Hepatocyte (in vitro differentiated cells): Measurements from ENCODE around the gene CYP3A7. TPM values are rescaled to one million over a fixed set of nuclear protein-coding genes. Genes with fewer than 3 reads are reported as not detected.
A peak's percentile ranks its signal among the peaks of the same experiment; 100 is the strongest.
"Not testable (repeated sequence)": the region's sequence is repeated elsewhere in the genome, so short reads cannot be mapped to it uniquely, and the experiment has no call there.

ENCODE experiments used
- DNase-seq: peaks from one replicate; pipeline ENCODE4 v3.0.0-alpha.2; 2016; ENCODE audit warnings: low spot score
- H2AFZ ChIP-seq: fragments of 200-600 bp; sonication (generic); 2 replicates; pipeline ENCODE4 v1.6.0; 2016; ENCODE audit warnings: antibody characterized with exemption, mild to moderate bottlenecking
- H3K27ac ChIP-seq: fragments of 200-600 bp; sonication (generic); 2 replicates; pipeline ENCODE4 v1.5.1; 2016; ENCODE audit warnings: mild to moderate bottlenecking
- H3K27me3 ChIP-seq: fragments of 200-600 bp; sonication (generic); 2 replicates; pipeline ENCODE4 v1.6.1; 2016
- H3K36me3 ChIP-seq: fragments of 200-600 bp; sonication (generic); replicated peaks from 2 replicates; pipeline ENCODE4 v1.5.1; 2016; ENCODE audit warnings: low read depth; ENCODE audit not compliant: insufficient read depth
- H3K4me1 ChIP-seq: fragments of 200-600 bp; sonication (generic); 2 replicates; pipeline ENCODE4 v1.5.1; 2016; ENCODE audit warnings: mild to moderate bottlenecking, moderate library complexity; ENCODE audit not compliant: insufficient read depth
- H3K4me2 ChIP-seq: fragments of 200-600 bp; sonication (generic); 2 replicates; pipeline ENCODE4 v1.6.0; 2016
- H3K4me3 ChIP-seq: fragments of 200-600 bp; sonication (generic); 2 replicates; pipeline ENCODE4 v1.5.1; 2016; ENCODE audit warnings: mild to moderate bottlenecking
- H3K79me2 ChIP-seq: fragments of 200-600 bp; sonication (generic); 2 replicates; pipeline ENCODE4 v1.6.0; 2017; ENCODE audit warnings: mild to moderate bottlenecking
- H3K9me2 ChIP-seq: fragments of 200-600 bp; sonication (generic); replicated peaks from 2 replicates; pipeline ENCODE4 v1.6.0; 2017; ENCODE audit warnings: mild to moderate bottlenecking; ENCODE audit not compliant: insufficient read depth
- H3K9me3 ChIP-seq: fragments of 200-600 bp; sonication (generic); 2 replicates; pipeline ENCODE4 v1.5.1; 2016; ENCODE audit warnings: low read depth, mild to moderate bottlenecking
- H4K20me1 ChIP-seq: fragments of 200-600 bp; sonication (generic); 2 replicates; pipeline ENCODE4 v1.6.0; 2016; ENCODE audit warnings: mild to moderate bottlenecking; ENCODE audit not compliant: insufficient read depth, poor library complexity, severe bottlenecking
- CTCF ChIP-seq: fragments of 200-600 bp; sonication (generic); IDR thresholded peaks from 2 replicates; pipeline ENCODE4 v1.5.1; 2016; ENCODE audit warnings: antibody characterized with exemption, mild to moderate bottlenecking; ENCODE audit not compliant: poor library complexity
- EZH2 ChIP-seq: fragments of 200-600 bp; sonication (generic); IDR thresholded peaks from 2 replicates; pipeline ENCODE4 v1.6.1; 2016; ENCODE audit warnings: antibody characterized with exemption, mild to moderate bottlenecking, borderline replicate concordance
- EZH2phosphoT487 ChIP-seq: fragments of 200-600 bp; sonication (generic); IDR thresholded peaks from one replicate; pipeline ENCODE4 v1.6.1; 2018; ENCODE audit warnings: antibody characterized with exemption, mild to moderate bottlenecking, low read depth, moderate library complexity; ENCODE audit not compliant: unreplicated experiment, severe bottlenecking
- WGBS: methylation state at CpG from one replicate; pipeline ENCODE4 v1.1.6; 2016; ENCODE audit warnings: low lambda C conversion rate; ENCODE audit errors: missing lambda C conversion rate; 5-methylcytosine and 5-hydroxymethylcytosine counted together
- polyA plus RNA-seq: library from polyadenylated mRNA; unstranded; fragments of >200 nt; fragmentation: Nextera tagmentation; extraction: Ambion mirVana; gene quantifications from 2 replicates; pipeline ENCODE4 v1.2.1, GENCODE V29; 2016
- total RNA-seq: library from RNA; depleted of rRNA; stranded (reverse); fragments of >200 nt; gene quantifications from 2 replicates; pipeline ENCODE4 v1.2.3, GENCODE V29; 2014

The CYP3A7 gene
- total and polyA plus RNA-seq, 2 experiments from 2014 or later: 444 to 770 TPM

GRCh38 chr7:99699946-99700345, 35.0 kb downstream of the CYP3A7 start:
- Histone ChIP-seq H3K9me3 (no peaks in the 10 kb centered on the region), H3K79me2 (no peaks in the 10 kb centered on the region), H2AFZ (no peak overlapping the region), H3K4me1 (peaks cover 24% of the 10 kb centered on the region), H3K27ac (peak overlapping the region; percentile 91), H3K4me2 (no peak overlapping the region), H4K20me1 (no peaks in the 10 kb centered on the region), H3K4me3 (no peak overlapping the region), H3K36me3 (no peaks in the 10 kb centered on the region), H3K9me2 (no peaks in the 10 kb centered on the region), H3K27me3 (no peaks in the 10 kb centered on the region)
- 48% methylated on average over 5 of the region's 5 CpGs for WGBS
- no peak for DNase-seq
- TF ChIP-seq EZH2phosphoT487: no peak
- no peak for TF ChIP-seq EZH2
- TF ChIP-seq CTCF: no peak

GRCh38 chr7:99698867-99699730, 35.9 kb downstream of the CYP3A7 start:
- peak; percentile 46 for DNase-seq
- Histone ChIP-seq H3K27ac (peak overlapping the region; percentile 91), H3K4me2 (peak overlapping the region; percentile 62), H3K4me1 (peaks cover 31% of the 10 kb centered on the region)
- not testable (repeated sequence) for H3K4me3 ChIP-seq, H3K9me3 ChIP-seq, H2AFZ ChIP-seq, H3K36me3 ChIP-seq, H3K9me2 ChIP-seq, H3K27me3 ChIP-seq, H4K20me1 ChIP-seq, H3K79me2 ChIP-seq
- WGBS: 24% methylated on average over 6 of the region's 6 CpGs

- Histone ChIP-seq H3K79me2 (no peaks in the 10 kb centered on the region), H3K27me3 (no peaks in the 10 kb centered on the region), H2AFZ (no peak overlapping the region), H3K9me3 (no peaks in the 10 kb centered on the region), H3K4me1 (peaks cover 46% of the 10 kb centered on the region), H3K9me2 (no peaks in the 10 kb centered on the region), H3K4me3 (no peak overlapping the region), H3K4me2 (peak overlapping the region; percentile 11), H3K36me3 (no peaks in the 10 kb centered on the region), H3K27ac (peak overlapping the region; percentile 94), H4K20me1 (no peaks in the 10 kb centered on the region)
- no peak for TF ChIP-seq CTCF
- TF ChIP-seq EZH2: no peak
- no peak for TF ChIP-seq EZH2phosphoT487
- WGBS: 71% methylated on average over 1 of the region's 1 CpG
- no peak for DNase-seq
Observed at GRCh38 chr7:99694912-99695304, 40.1 kb downstream of the CYP3A7 start.

GRCh38 chr7:99694201-99694911, 40.6 kb downstream of the CYP3A7 start:
- Histone ChIP-seq H2AFZ (peak overlapping the region; percentile 41), H3K79me2 (no peaks in the 10 kb centered on the region), H3K4me2 (peak overlapping the region; percentile 63), H3K27ac (peak overlapping the region; percentile 94), H3K9me2 (no peaks in the 10 kb centered on the region), H3K9me3 (no peaks in the 10 kb centered on the region), H4K20me1 (no peaks in the 10 kb centered on the region), H3K4me1 (peaks cover 41% of the 10 kb centered on the region), H3K36me3 (no peaks in the 10 kb centered on the region), H3K27me3 (no peaks in the 10 kb centered on the region), H3K4me3 (no peak overlapping the region)
- no peak for TF ChIP-seq EZH2
- TF ChIP-seq CTCF: no peak
- no peak for TF ChIP-seq EZH2phosphoT487
- peak; percentile 62 for DNase-seq
- WGBS: 38% methylated on average over 5 of the region's 5 CpGs
